NT2/D1 (cell line): ENCODE measurements around the gene KCNG2.

Experiments
- DNase-seq: peaks from one replicate; pipeline ENCODE4 v3.0.0-alpha.2; 2011; ENCODE audit warnings: low read depth, low spot score
- H3K27me3 ChIP-seq: 2 replicates; pipeline ENCODE4 v1.6.0; 2011; ENCODE audit warnings: mild to moderate bottlenecking; ENCODE audit not compliant: insufficient read length, insufficient read depth
- H3K36me3 ChIP-seq: 2 replicates; pipeline ENCODE4 v1.6.1; 2011; ENCODE audit warnings: mild to moderate bottlenecking, low read length, mixed read lengths; ENCODE audit not compliant: insufficient read depth, insufficient read length
- H3K4me1 ChIP-seq: 2 replicates; pipeline ENCODE4 v1.5.1; 2011; ENCODE audit not compliant: insufficient read depth, insufficient read length
- H3K4me3 ChIP-seq: 2 replicates; pipeline ENCODE4 v1.5.1; 2011; ENCODE audit warnings: low read depth; ENCODE audit not compliant: insufficient read length
- H3K9ac ChIP-seq: 2 replicates; pipeline ENCODE4 v1.6.0; 2011; ENCODE audit warnings: low read depth; ENCODE audit not compliant: insufficient read length
- H3K9me3 ChIP-seq: 2 replicates; pipeline ENCODE4 v1.5.1; 2011; ENCODE audit warnings: mild to moderate bottlenecking, low read length; ENCODE audit not compliant: insufficient read depth
- SUZ12 ChIP-seq: IDR thresholded peaks from 2 replicates; pipeline ENCODE4 v1.6.1; 2011; ENCODE audit not compliant: insufficient read length, insufficient read depth; ENCODE audit errors: extremely low read depth
- YY1 ChIP-seq: IDR thresholded peaks from 2 replicates; pipeline ENCODE4 v1.6.1; 2011; ENCODE audit not compliant: insufficient read length, insufficient read depth
- ZNF274 ChIP-seq: IDR thresholded peaks from 2 replicates; pipeline ENCODE4 v1.6.1; 2011; ENCODE audit warnings: mild to moderate bottlenecking, low read depth, low read length

KCNG2 gene

GRCh38 chr18:79832169-79832568 is 34.4 kb downstream of the KCNG2 start:
- Histone ChIP-seq H3K36me3 (no peaks in the 10 kb centered on the region), H3K27me3 (no peaks in the 10 kb centered on the region), H3K9me3 (no peaks in the 10 kb centered on the region), H3K9ac (no peak overlapping the region), H3K4me3 (no peak overlapping the region), H3K4me1 (no peaks in the 10 kb centered on the region)
- no peak for DNase-seq
- TF ChIP-seq YY1: no peak
- TF ChIP-seq ZNF274: no peak
- TF ChIP-seq SUZ12: no peak

GRCh38 chr18:79834834-79835233 is 37.1 kb downstream of the KCNG2 start:
- DNase-seq: no peak
- no peak for TF ChIP-seq YY1
- no peak for TF ChIP-seq ZNF274
- TF ChIP-seq SUZ12: no peak
- Histone ChIP-seq H3K4me1 (no peaks in the 10 kb centered on the region), H3K4me3 (no peak overlapping the region), H3K9me3 (no peaks in the 10 kb centered on the region), H3K9ac (no peak overlapping the region), H3K27me3 (no peaks in the 10 kb centered on the region), H3K36me3 (no peaks in the 10 kb centered on the region)

- no peak for DNase-seq
- 0 out of 2 replicates have a peak, but pooled peaks cover 12% of the 10 kb centered on the region for H3K9me3 ChIP-seq
Observed at GRCh38 chr18:79841936-79842335, 44.2 kb downstream of the KCNG2 start.

DNA sequence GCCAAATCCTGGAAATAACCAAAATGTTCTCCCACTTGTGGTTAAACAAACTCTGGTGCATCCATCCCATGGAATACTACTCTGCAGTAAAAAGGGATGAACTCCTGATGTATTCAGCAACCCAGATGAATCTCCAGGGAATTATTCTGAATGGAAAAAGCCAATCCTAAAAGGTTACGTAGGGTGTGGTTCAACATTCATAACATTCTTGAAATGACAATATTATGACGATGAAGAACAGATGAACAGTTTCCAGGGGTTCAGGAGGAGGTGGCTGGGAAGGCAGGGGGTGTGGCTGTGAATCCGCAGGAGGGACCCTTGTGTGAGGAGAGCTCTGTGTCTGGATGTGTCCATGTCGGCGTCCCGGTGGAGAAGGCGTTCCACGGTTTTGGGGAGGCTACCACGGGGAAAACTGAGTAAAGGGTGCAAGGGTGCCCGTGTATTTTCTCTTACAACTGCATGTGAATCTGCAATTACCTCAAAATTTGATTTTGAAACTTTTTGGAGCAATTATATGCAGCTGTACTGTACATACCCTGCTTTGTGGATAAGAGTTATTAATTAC is 47.3 kb downstream of the KCNG2 start:
- Histone ChIP-seq H3K9ac (no peak overlapping the region), H3K9me3 (0 out of 2 replicates have a peak, but pooled peaks cover 12% of the 10 kb centered on the region), H3K27me3 (no peaks in the 10 kb centered on the region), H3K4me1 (no peaks in the 10 kb centered on the region), H3K4me3 (no peak overlapping the region), H3K36me3 (no peaks in the 10 kb centered on the region)
- no peak for DNase-seq
- TF ChIP-seq ZNF274 (no peak), YY1 (no peak), SUZ12 (no peak)

More at GRCh38 chr18:79841936-79842335, 44.2 kb downstream of the KCNG2 start:
- Histone ChIP-seq H3K36me3 (no peaks in the 10 kb centered on the region), H3K4me1 (no peaks in the 10 kb centered on the region), H3K9ac (no peak overlapping the region), H3K4me3 (no peak overlapping the region), H3K27me3 (no peaks in the 10 kb centered on the region)
- TF ChIP-seq ZNF274 (no peak), SUZ12 (no peak), YY1 (no peak)

DNA sequence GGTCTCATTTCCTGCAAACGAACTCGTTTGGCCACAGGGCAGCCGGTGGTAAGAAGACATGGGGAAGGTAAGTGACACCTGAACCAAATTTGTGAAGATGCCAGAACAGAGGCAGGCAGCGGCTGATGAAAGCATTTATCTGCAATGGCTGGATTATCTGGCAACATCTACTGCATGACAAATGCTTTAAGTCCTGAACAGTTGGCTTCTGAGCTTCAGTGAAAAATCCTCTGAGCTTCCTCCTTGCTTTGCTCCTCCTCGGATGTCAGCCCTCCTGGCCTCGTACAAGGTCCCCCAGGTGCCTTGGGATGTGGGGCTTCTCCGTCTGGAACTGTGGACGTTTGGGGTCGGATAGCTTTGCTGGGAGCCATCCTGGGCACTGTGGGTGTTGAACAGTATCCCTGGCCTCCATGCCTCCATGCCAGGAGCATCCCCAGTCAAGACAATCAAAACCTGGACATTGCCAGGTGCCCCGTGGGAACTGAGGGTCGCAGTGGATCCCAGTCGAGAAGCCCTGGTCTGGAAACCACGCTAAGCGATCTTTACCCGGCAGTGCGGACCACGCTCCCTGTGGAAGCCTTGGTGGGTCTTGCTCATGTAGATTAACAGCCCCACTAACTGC is 49.3 kb downstream of the KCNG2 start:
- no peak overlapping the region for H3K4me3 ChIP-seq
- H3K9me3 ChIP-seq: 0 out of 2 replicates have a peak, but pooled peaks cover 9% of the 10 kb centered on the region
- no peaks in the 10 kb centered on the region for H3K27me3 ChIP-seq
- no peak for DNase-seq
- TF ChIP-seq ZNF274 (no peak), YY1 (no peak), SUZ12 (no peak)
- H3K9ac ChIP-seq: no peak overlapping the region
- H3K36me3 ChIP-seq: no peaks in the 10 kb centered on the region
- H3K4me1 ChIP-seq: no peaks in the 10 kb centered on the region

- Histone ChIP-seq H3K9ac (no peak overlapping the region), H3K4me1 (no peaks in the 10 kb centered on the region), H3K4me3 (no peak overlapping the region), H3K9me3 (0 out of 2 replicates have a peak, but pooled peaks cover 5% of the 10 kb centered on the region), H3K27me3 (no peaks in the 10 kb centered on the region), H3K36me3 (no peaks in the 10 kb centered on the region)
- TF ChIP-seq ZNF274 (no peak), SUZ12 (no peak), YY1 (no peak)
- no peak for DNase-seq
Observed at GRCh38 chr18:79847606-79848293, 50.0 kb downstream of the KCNG2 start.

DNA sequence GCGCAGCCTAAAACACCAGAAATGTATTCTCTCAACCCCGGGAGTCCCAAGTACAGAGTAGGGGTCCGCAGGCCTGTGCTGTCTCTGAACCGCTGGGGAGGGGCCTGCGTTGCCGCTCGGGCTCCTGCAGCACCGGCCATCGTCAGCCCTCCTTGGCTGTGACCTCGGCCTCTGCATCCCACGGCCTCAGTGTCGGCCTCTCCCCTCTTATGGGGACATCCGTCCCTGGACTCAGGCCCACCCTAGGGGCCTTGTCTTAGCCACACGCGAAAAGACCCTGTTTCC is 50.5 kb downstream of the KCNG2 start:
- Histone ChIP-seq H3K4me3 (no peak overlapping the region), H3K4me1 (no peaks in the 10 kb centered on the region), H3K9me3 (no peaks in the 10 kb centered on the region), H3K27me3 (no peaks in the 10 kb centered on the region), H3K36me3 (no peaks in the 10 kb centered on the region), H3K9ac (no peak overlapping the region)
- TF ChIP-seq YY1: no peak
- no peak for TF ChIP-seq ZNF274
- no peak for TF ChIP-seq SUZ12
- no peak for DNase-seq
